IMR-90 (cell line): ENCODE results near the gene LIPM. TPM values are rescaled to one million over a fixed set of nuclear protein-coding genes. Genes with fewer than 3 reads are reported as not detected.

ENCODE experiments used
- ATAC-seq: fragments of 200-7000 bp; cut with Tn5 transposase; 2 replicates; pipeline ENCODE4 v1.9.1; 2020; ENCODE audit warnings: low read depth, mild to moderate bottlenecking, moderate library complexity
- BruUV-seq: library from RNA; stranded (reverse); fragments of 400-500 nt; replicated peaks from 2 replicates; lab custom pipeline; 2021; lab: Mats Ljungman, UMichigan
- CTCF ChIA-PET: fragments of 300-600 bp; formaldehyde crosslinking; extraction: SDS; loops from one replicate; lab custom pipeline; 2021; ENCODE audit warnings: antibody characterized with exemption; lab: Yijun Ruan, JAX
- POLR2A ChIA-PET: fragments of 300-600 bp; sonication (Branson Sonifier 250); formaldehyde crosslinking; loops from one replicate; lab custom pipeline; 2022; ENCODE audit warnings: antibody characterized with exemption; ENCODE audit not compliant: unreplicated experiment; lab: Charles Lee
- DNase-seq: peaks from one replicate; pipeline ENCODE4 v3.0.0; 2013
- H2AFZ ChIP-seq: replicated peaks from 2 replicates; pipeline ENCODE3; 2013; ENCODE audit warnings: low read length, mild to moderate bottlenecking; ENCODE audit not compliant: poor library complexity
- H2AK5ac ChIP-seq: 2 replicates; pipeline ENCODE4 v1.6.1; 2013; ENCODE audit warnings: low read depth, low read length, inconsistent platforms
- H2AK9ac ChIP-seq: replicated peaks from 2 replicates; pipeline ENCODE3; 2013; ENCODE audit warnings: mild to moderate bottlenecking, low read depth, low read length, moderate library complexity; ENCODE audit not compliant: poor library complexity
- H2BK120ac ChIP-seq: 2 replicates; pipeline ENCODE4 v1.6.1; 2013; ENCODE audit warnings: low read depth, low read length, inconsistent platforms
- H2BK15ac ChIP-seq: 3 replicates; pipeline ENCODE4 v1.6.1; 2013; ENCODE audit warnings: low read depth, low read length, inconsistent platforms
- H2BK20ac ChIP-seq: 2 replicates; pipeline ENCODE4 v1.6.1; 2013; ENCODE audit warnings: low read depth, mild to moderate bottlenecking, inconsistent platforms, low read length, moderate library complexity
- H2BK5ac ChIP-seq: 2 replicates; pipeline ENCODE4 v1.6.1; 2013; ENCODE audit warnings: mild to moderate bottlenecking, low read depth, low read length, inconsistent platforms; ENCODE audit not compliant: poor library complexity, severe bottlenecking
- H3K14ac ChIP-seq: replicated peaks from 2 replicates; pipeline ENCODE4 v1.6.1; 2013; ENCODE audit warnings: low read depth, low read length, inconsistent platforms
- H3K18ac ChIP-seq: 2 replicates; pipeline ENCODE4 v1.6.1; 2013; ENCODE audit warnings: low read depth, low read length, control low read depth
- H3K23ac ChIP-seq: 2 replicates; pipeline ENCODE4 v1.6.1; 2013; ENCODE audit warnings: low read depth, low read length, inconsistent platforms
- H3K27ac ChIP-seq: 2 replicates; pipeline ENCODE4 v1.5.1; 2013; ENCODE audit warnings: mild to moderate bottlenecking, control low read depth, low read length; ENCODE audit not compliant: insufficient read depth
- H3K27me3 ChIP-seq: 2 replicates; pipeline ENCODE4 v1.6.1; 2013; ENCODE audit warnings: low read length; ENCODE audit not compliant: control insufficient read depth, insufficient read depth
- H3K36me3 ChIP-seq: 2 replicates; pipeline ENCODE4 v1.6.1; 2013; ENCODE audit warnings: low read length, mixed read lengths; ENCODE audit not compliant: control insufficient read depth, insufficient read depth
- H3K4ac ChIP-seq: 2 replicates; pipeline ENCODE4 v1.6.1; 2013; ENCODE audit warnings: low read depth, low read length, inconsistent platforms
- H3K4me1 ChIP-seq: 2 replicates; pipeline ENCODE4 v1.6.1; 2013; ENCODE audit warnings: low read length, mixed read lengths; ENCODE audit not compliant: control insufficient read depth, insufficient read depth
- H3K4me2 ChIP-seq: 2 replicates; pipeline ENCODE4 v1.6.1; 2013; ENCODE audit warnings: low read depth, mild to moderate bottlenecking, control low read depth, low read length, moderate library complexity
- H3K4me3 ChIP-seq: 2 replicates; pipeline ENCODE4 v1.5.1; 2013; ENCODE audit warnings: low read depth, mild to moderate bottlenecking, control low read depth, low read length, moderate library complexity; ENCODE audit not compliant: insufficient read depth
- H3K56ac ChIP-seq: 2 replicates; pipeline ENCODE4 v1.6.1; 2013; ENCODE audit warnings: low read length, inconsistent platforms; ENCODE audit not compliant: insufficient read depth; ENCODE audit errors: extremely low read depth
- H3K79me1 ChIP-seq, 2 experiments: 2 replicates each; pipeline ENCODE4 v1.6.1; 2013; ENCODE audit warnings: low read length in 2 of 2, inconsistent platforms in 1 of 2, low read depth in 1 of 2
- H3K9ac ChIP-seq: 2 replicates; pipeline ENCODE4 v1.6.1; 2013; ENCODE audit warnings: low read depth, low read length, control low read depth
- H3K9me1 ChIP-seq: 2 replicates; pipeline ENCODE4 v1.6.1; 2013; ENCODE audit warnings: low read length, inconsistent platforms; ENCODE audit not compliant: insufficient read depth
- H3K9me3 ChIP-seq: 2 replicates; pipeline ENCODE4 v1.6.1; 2013; ENCODE audit warnings: low read length; ENCODE audit not compliant: control insufficient read depth, insufficient read depth
- H4K20me1 ChIP-seq: 2 replicates; pipeline ENCODE4 v1.6.1; 2013; ENCODE audit warnings: low read length, inconsistent platforms; ENCODE audit not compliant: insufficient read depth
- H4K5ac ChIP-seq: 2 replicates; pipeline ENCODE4 v1.6.1; 2013; ENCODE audit warnings: mild to moderate bottlenecking, low read depth, low read length, control low read depth
- H4K8ac ChIP-seq, 2 experiments: 2 replicates each; pipeline ENCODE4 v1.6.1; 2013; ENCODE audit warnings: low read depth in 2 of 2, low read length in 2 of 2, control low read depth in 1 of 2, inconsistent platforms in 1 of 2
- H4K91ac ChIP-seq: 2 replicates; pipeline ENCODE4 v1.6.1; 2013; ENCODE audit warnings: low read depth, low read length, inconsistent platforms; ENCODE audit not compliant: insufficient read depth
- BHLHE40 ChIP-seq: fragments of 150-350 bp; IDR thresholded peaks from 2 replicates; pipeline ENCODE4 v1.6.1; 2016; ENCODE audit warnings: mild to moderate bottlenecking, low read depth, low read length
- CEBPB ChIP-seq: IDR thresholded peaks from 2 replicates; pipeline ENCODE4 v1.6.1; 2012; ENCODE audit warnings: low read depth, low read length, improper control_type of control experiment
- CHD1 ChIP-seq: IDR thresholded peaks from 2 replicates; pipeline ENCODE4 v1.6.1; 2012; ENCODE audit warnings: low read depth, low read length, improper control_type of control experiment
- CTCF ChIP-seq: conservative IDR thresholded peaks from 2 replicates; pipeline ENCODE4 v1.5.1; 2012; ENCODE audit warnings: mild to moderate bottlenecking, low read depth, low read length, improper control_type of control experiment
- ELK1 ChIP-seq: fragments of 150-350 bp; IDR thresholded peaks from 2 replicates; pipeline ENCODE4 v1.6.1; 2016; ENCODE audit warnings: low read depth, mild to moderate bottlenecking, low read length, moderate library complexity, borderline replicate concordance
- FOS ChIP-seq: fragments of 150-350 bp; IDR thresholded peaks from 2 replicates; pipeline ENCODE4 v1.6.1; 2016; ENCODE audit warnings: low read depth, low read length
- MAFK ChIP-seq: IDR thresholded peaks from 2 replicates; pipeline ENCODE4 v1.6.1; 2012; ENCODE audit warnings: low read depth, low read length, improper control_type of control experiment
- MAZ ChIP-seq: IDR thresholded peaks from 2 replicates; pipeline ENCODE4 v1.6.1; 2012; ENCODE audit warnings: low read depth, mild to moderate bottlenecking, low read length, improper control_type of control experiment, moderate library complexity, borderline replicate concordance
- MXI1 ChIP-seq: IDR thresholded peaks from 2 replicates; pipeline ENCODE4 v1.6.1; 2012; ENCODE audit warnings: low read depth, mild to moderate bottlenecking, low read length, moderate library complexity, borderline replicate concordance
- NFE2L2 ChIP-seq: fragments of 150-350 bp; IDR thresholded peaks from 2 replicates; pipeline ENCODE4 v1.6.1; 2016; ENCODE audit warnings: low read depth, mild to moderate bottlenecking, low read length
- POLR2A ChIP-seq: IDR thresholded peaks from 2 replicates; pipeline ENCODE4 v1.6.1; 2012; ENCODE audit warnings: mild to moderate bottlenecking, low read depth, low read length
- RAD21 ChIP-seq: IDR thresholded peaks from 2 replicates; pipeline ENCODE4 v1.6.1; 2012; ENCODE audit warnings: low read length, improper control_type of control experiment
- RCOR1 ChIP-seq: IDR thresholded peaks from 2 replicates; pipeline ENCODE4 v1.6.1; 2012; ENCODE audit warnings: mild to moderate bottlenecking, low read length, improper control_type of control experiment; ENCODE audit not compliant: insufficient replicate concordance
- RFX5 ChIP-seq: IDR thresholded peaks from 2 replicates; pipeline ENCODE4 v1.8.0; 2012; ENCODE audit warnings: low read depth, mild to moderate bottlenecking, low read length, moderate library complexity
- SMC3 ChIP-seq: fragments of 150-350 bp; IDR thresholded peaks from 2 replicates; pipeline ENCODE4 v1.6.1; 2016; ENCODE audit warnings: low read depth, mild to moderate bottlenecking, antibody characterized with exemption, low read length, moderate library complexity
- USF2 ChIP-seq: fragments of 150-350 bp; IDR thresholded peaks from 2 replicates; pipeline ENCODE4 v1.6.1; 2017; ENCODE audit warnings: mild to moderate bottlenecking, antibody characterized with exemption, low read length, low read depth
- WGBS, 2 experiments: methylation state at CpG; one replicate each; pipeline versions ENCODE4 v1.1.5 to v1.1.7; 2013; ENCODE audit warnings: missing lambda C conversion rate in 2 of 2; ENCODE audit not compliant: insufficient read length in 1 of 2; ENCODE audit errors: extremely low coverage in 2 of 2; 5-methylcytosine and 5-hydroxymethylcytosine counted together
- dilution Hi-C: fragments of 300-500 bp; cut with HindIII; formaldehyde crosslinking; loops from one replicate; pipeline ENCODE4 v1.14.3; 2018; ENCODE audit warnings: low sequenced_read_pairs; ENCODE audit not compliant: unreplicated experiment
- in situ Hi-C: fragments of 300-500 bp; cut with MboI; formaldehyde crosslinking; loops from 3 replicates; pipeline ENCODE4 v1.14.3; 2019; ENCODE audit warnings: low sequenced_read_pairs, inconsistent platforms, mixed read lengths
- intact Hi-C: fragments of 100-400 bp; cut with micrococcal nuclease; formaldehyde crosslinking; loops from 2 replicates; pipeline ENCODE4 v1.10.0; 2022
- polyA plus RNA-seq, 3 experiments: library from polyadenylated mRNA; depleted of rRNA; stranded (reverse); fragments of >200 nt; gene quantifications; 2 replicates each; pipeline ENCODE4 v1.2.3, GENCODE V29; 2012; ENCODE audit warnings: low replicate concordance in 1 of 3
- total RNA-seq: library from RNA; depleted of rRNA; stranded (reverse); fragments of >200 nt; gene quantifications from 2 replicates; pipeline ENCODE4 v1.2.3, GENCODE V29; 2012

The LIPM gene
- total and polyA plus RNA-seq, 2 of the 4 experiments (the other 2 are of a cell fraction) = not detected

- H2BK5ac ChIP-seq = no peak overlapping the region
- intact Hi-C loops = no loop called here
- H3K23ac ChIP-seq = no peak overlapping the region
- no peak overlapping the region for H3K9ac ChIP-seq
- no peak overlapping the region for H2BK15ac ChIP-seq
- ChIA-PET POLR2A (no interaction called here), CTCF (no interaction called here)
- H3K18ac ChIP-seq = no peak overlapping the region
- ATAC-seq (no peak), DNase-seq (no peak)
- no peak overlapping the region for H3K4me3 ChIP-seq
- TF ChIP-seq USF2 = no peak
- TF ChIP-seq MAZ = no peak
- TF ChIP-seq CEBPB = no peak
- TF ChIP-seq NFE2L2 = no peak
- no peak for TF ChIP-seq CHD1
- TF ChIP-seq RFX5 = no peak
- TF ChIP-seq FOS = no peak
- TF ChIP-seq MAFK = no peak
- no peak for TF ChIP-seq POLR2A
- no peak for TF ChIP-seq CTCF
- no peak for TF ChIP-seq RCOR1
- no peak for TF ChIP-seq MXI1
- no peak for TF ChIP-seq ELK1
- TF ChIP-seq BHLHE40 = no peak
- TF ChIP-seq SMC3 = no peak
- TF ChIP-seq RAD21 = no peak
- H3K4me2 ChIP-seq = no peak overlapping the region
- H3K79me1 ChIP-seq = no peaks in the 10 kb centered on the region
- no peak overlapping the region for H2BK20ac ChIP-seq
- no peak overlapping the region for H2AK5ac ChIP-seq
- in situ Hi-C loops = loop anchor here (5.0 to 10.0 kb wide), 2 partner anchors 98 to 386 kb away; no protein-coding TSS in a partner anchor
- H3K27ac ChIP-seq = no peak overlapping the region
- no peak overlapping the region for H4K5ac ChIP-seq
- H2AFZ ChIP-seq = no peak overlapping the region
- 100% methylated on average over 2 of the region's 5 CpGs; no CpG with 5 or more reads in 1 of the 2 experiments for WGBS, 2 experiments
- no peaks in the 10 kb centered on the region for H3K9me1 ChIP-seq
- H3K56ac ChIP-seq = no peak overlapping the region
- no peaks in the 10 kb centered on the region for H3K4me1 ChIP-seq
- H4K91ac ChIP-seq = no peak overlapping the region
- H3K14ac ChIP-seq = no peak overlapping the region
- H3K36me3 ChIP-seq = no peaks in the 10 kb centered on the region
- BruUV-seq = no TSS peak
- dilution Hi-C loops = no loop called here
- H4K8ac ChIP-seq = no peak overlapping the region
- H2BK120ac ChIP-seq = no peak overlapping the region
- H3K9me3 ChIP-seq = no peaks in the 10 kb centered on the region
- H4K20me1 ChIP-seq = no peaks in the 10 kb centered on the region
- H3K4ac ChIP-seq = no peak overlapping the region
- H3K27me3 ChIP-seq = no peaks in the 10 kb centered on the region
- H2AK9ac ChIP-seq = no peak overlapping the region
Measured at GRCh38 chr10:88838766-88839350, 36.3 kb downstream of the LIPM start.
